HepG2 (cell line): ENCODE measurements around the gene AHSA1. TPM values are rescaled to one million over a fixed set of nuclear protein-coding genes. Genes with fewer than 3 reads are reported as not detected.

ENCODE experiments used
- AKAP8 ChIP-seq: sonication (generic); formaldehyde crosslinking; IDR thresholded peaks from 2 replicates; pipeline ENCODE4 v1.5.1; 2020; ENCODE audit warnings: mild to moderate bottlenecking, missing genetic modification reagents
- ARID2 ChIP-seq: sonication (generic); formaldehyde crosslinking; IDR thresholded peaks from 2 replicates; pipeline ENCODE4 v1.8.1; 2022; ENCODE audit warnings: mild to moderate bottlenecking, missing genetic modification reagents, borderline replicate concordance
- ARNTL ChIP-seq: sonication (generic); formaldehyde crosslinking; IDR thresholded peaks from 2 replicates; pipeline ENCODE4 v1.4.0; 2020; ENCODE audit warnings: mild to moderate bottlenecking, missing genetic modification reagents
- CHD2 ChIP-seq: IDR thresholded peaks from 2 replicates; pipeline ENCODE4 v1.6.1; 2011; ENCODE audit warnings: low read depth, low read length, improper control_type of control experiment
- CHD4 ChIP-seq: fragments of 200-600 bp; sonication (generic); IDR thresholded peaks from 2 replicates; pipeline ENCODE4 v1.7.0; 2017; ENCODE audit warnings: mild to moderate bottlenecking, low read length, borderline replicate concordance
- HMGXB3 ChIP-seq: sonication (generic); formaldehyde crosslinking; IDR thresholded peaks from 2 replicates; pipeline ENCODE4 v1.4.0; 2020; ENCODE audit warnings: missing genetic modification reagents, borderline replicate concordance
- JDP2 ChIP-seq: sonication (generic); formaldehyde crosslinking; IDR thresholded peaks from 2 replicates; pipeline ENCODE4 v1.8.1; 2022; ENCODE audit warnings: missing genetic modification reagents, borderline replicate concordance
- MTA1 ChIP-seq: sonication (generic); formaldehyde crosslinking; IDR thresholded peaks from 2 replicates; pipeline ENCODE4 v1.4.0; 2020; ENCODE audit warnings: missing genetic modification reagents, mild to moderate bottlenecking, borderline replicate concordance
- SAFB2 ChIP-seq: sonication (generic); formaldehyde crosslinking; IDR thresholded peaks from 2 replicates; pipeline ENCODE4 v1.5.1; 2020; ENCODE audit warnings: missing genetic modification reagents, low read depth, mild to moderate bottlenecking, borderline replicate concordance
- TOPORS ChIP-seq: sonication (generic); formaldehyde crosslinking; IDR thresholded peaks from 2 replicates; pipeline ENCODE4 v1.8.0; 2023; ENCODE audit warnings: mild to moderate bottlenecking, missing genetic modification reagents
- TRAFD1 ChIP-seq: sonication (generic); formaldehyde crosslinking; IDR thresholded peaks from 2 replicates; pipeline ENCODE4 v1.5.1; 2020; ENCODE audit warnings: missing genetic modification reagents, mild to moderate bottlenecking, borderline replicate concordance
- ZNF143 ChIP-seq: sonication (generic); formaldehyde crosslinking; IDR thresholded peaks from 2 replicates; pipeline ENCODE4 v1.4.0; 2020; ENCODE audit warnings: missing genetic modification reagents
- ZNF510 ChIP-seq: sonication (generic); formaldehyde crosslinking; IDR thresholded peaks from 2 replicates; pipeline ENCODE4 v1.4.0; 2020; ENCODE audit warnings: low read depth, mild to moderate bottlenecking, missing genetic modification reagents
- ZNF552 ChIP-seq: sonication (generic); formaldehyde crosslinking; IDR thresholded peaks from 2 replicates; pipeline ENCODE4 v1.9.0; 2022; ENCODE audit warnings: missing genetic modification reagents, mild to moderate bottlenecking, borderline replicate concordance
- ZNF780A ChIP-seq: sonication (generic); formaldehyde crosslinking; IDR thresholded peaks from 2 replicates; pipeline ENCODE4 v1.8.0; 2022; ENCODE audit warnings: mild to moderate bottlenecking, missing genetic modification reagents, moderate library complexity
- ZNF816 ChIP-seq: sonication (generic); formaldehyde crosslinking; IDR thresholded peaks from 2 replicates; pipeline ENCODE4 v1.8.0; 2022; ENCODE audit warnings: missing genetic modification reagents, mild to moderate bottlenecking, borderline replicate concordance
- ZSCAN29 ChIP-seq: sonication (generic); formaldehyde crosslinking; conservative IDR thresholded peaks from 2 replicates; pipeline ENCODE4 v1.4.0; 2020; ENCODE audit warnings: mild to moderate bottlenecking, missing genetic modification reagents
- polyA plus RNA-seq, 8 experiments: library from polyadenylated mRNA; depleted of rRNA in 3 of 8; stranded (reverse) in 7 of 8; unstranded in 1 of 8; fragments of >200 nt; fragmentation: Illumina TruSeq in 4 of 8; extraction: Trizol in 4 of 8; gene quantifications; 2 replicates each; pipeline versions ENCODE4 v1.2.1 to v1.2.3, GENCODE V29; 2011 to 2016; ENCODE audit warnings: low read depth in 4 of 8, missing spikeins in 1 of 8, mixed read lengths in 1 of 8; ENCODE audit not compliant: insufficient read depth in 1 of 8
- total RNA-seq, 5 experiments: library from RNA; depleted of rRNA; stranded (reverse); fragments of >200 nt; fragmentation: Illumina TruSeq; extraction: Trizol; gene quantifications; 2 replicates each; pipeline ENCODE4 v1.2.3, GENCODE V29; 2016; ENCODE audit warnings: low read depth in 1 of 5
- TF ChIP-seq, protein P1 (sequence below), 2 experiments: sonication (generic) in 1 of 2; formaldehyde crosslinking in 1 of 2; IDR thresholded peaks; 2 replicates each; pipeline versions ENCODE4 v1.5.1 to v1.6.1; 2011 to 2020; ENCODE audit warnings: borderline replicate concordance in 1 of 2, low read depth in 1 of 2, low read length in 1 of 2, mild to moderate bottlenecking in 1 of 2, missing genetic modification reagents in 1 of 2, moderate library complexity in 1 of 2
- TF ChIP-seq, protein P2 (sequence below): sonication (generic); formaldehyde crosslinking; IDR thresholded peaks from 2 replicates; pipeline ENCODE4 v1.8.1; 2023; ENCODE audit warnings: mild to moderate bottlenecking, missing genetic modification reagents

Gene AHSA1
- total and polyA plus RNA-seq, 2 of the 13 experiments (the other 11 are each of a cell fraction or from before 2014, with no cell fraction given): 113 to 241 TPM

- TF ChIP-seq TRAFD1 (CRISPR knock-in tag) (no peak), ZNF816 (CRISPR knock-in tag) (no peak), CHD2 (no peak), MTA1 (CRISPR knock-in tag) (no peak; the same call in 1 of the 2 replicates), ZNF143 (no peak), ZNF510 (no peak), JDP2 (no peak), ZSCAN29 (CRISPR knock-in tag) (no peak), ARID2 (CRISPR knock-in tag) (peak; percentile 67; the same call in 1 of the 2 replicates), SAFB2 (CRISPR knock-in tag) (no peak), ARNTL (CRISPR knock-in tag) (no peak), TOPORS (peak; percentile 86; the same call in 1 of the 2 replicates), ZNF552 (CRISPR knock-in tag) (no peak), ZNF780A (no peak), HMGXB3 (CRISPR knock-in tag) (no peak), CHD4 (no peak), AKAP8 (CRISPR knock-in tag) (no peak)
- TF ChIP-seq, protein P1, sequence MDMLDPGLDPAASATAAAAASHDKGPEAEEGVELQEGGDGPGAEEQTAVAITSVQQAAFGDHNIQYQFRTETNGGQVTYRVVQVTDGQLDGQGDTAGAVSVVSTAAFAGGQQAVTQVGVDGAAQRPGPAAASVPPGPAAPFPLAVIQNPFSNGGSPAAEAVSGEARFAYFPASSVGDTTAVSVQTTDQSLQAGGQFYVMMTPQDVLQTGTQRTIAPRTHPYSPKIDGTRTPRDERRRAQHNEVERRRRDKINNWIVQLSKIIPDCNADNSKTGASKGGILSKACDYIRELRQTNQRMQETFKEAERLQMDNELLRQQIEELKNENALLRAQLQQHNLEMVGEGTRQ (IDR thresholded peaks at IDR 0.05; ENCODE audit: low read depth, low read length): no peak
- TF ChIP-seq, protein P1 (CRISPR knock-in tag; IDR thresholded peaks at IDR 0.05; ENCODE audit: borderline replicate concordance): no peak; the same call in 1 of the 2 replicates
- TF ChIP-seq, protein P2, sequence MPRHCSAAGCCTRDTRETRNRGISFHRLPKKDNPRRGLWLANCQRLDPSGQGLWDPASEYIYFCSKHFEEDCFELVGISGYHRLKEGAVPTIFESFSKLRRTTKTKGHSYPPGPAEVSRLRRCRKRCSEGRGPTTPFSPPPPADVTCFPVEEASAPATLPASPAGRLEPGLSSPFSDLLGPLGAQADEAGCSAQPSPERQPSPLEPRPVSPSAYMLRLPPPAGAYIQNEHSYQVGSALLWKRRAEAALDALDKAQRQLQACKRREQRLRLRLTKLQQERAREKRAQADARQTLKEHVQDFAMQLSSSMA (CRISPR knock-in tag): no peak; the same call in none of the 2 replicates
These were observed 40.5 kb downstream of the AHSA1 start, which contains the start of gene ISM2 (continued) for GRCh38 chr14:77498120-77498979.
